Subcutaneous adipose tissue (tissue), 4 donors: ENCODE results near the gene SPATA33. TPM values are rescaled to one million over a fixed set of nuclear protein-coding genes. Genes with fewer than 3 reads are reported as not detected.

Experiments
- total RNA-seq, 4 donors: library from RNA; depleted of rRNA; stranded (reverse); fragments of >200 nt; gene quantifications; one replicate each; pipeline ENCODE4 v1.1.0, GENCODE V29; 2016
- TF ChIP-seq, protein P1 (sequence below): fragments of 450-650 bp; IDR thresholded peaks from one replicate; pipeline ENCODE4 v1.5.1; 2016; ENCODE audit warnings: low read depth, mild to moderate bottlenecking, control low read depth, antibody characterized with exemption, moderate library complexity

Gene SPATA33
- total RNA-seq, 4 donors from 2014 or later, result 2.5 to 7.0 (median 5.4) TPM

DNA sequence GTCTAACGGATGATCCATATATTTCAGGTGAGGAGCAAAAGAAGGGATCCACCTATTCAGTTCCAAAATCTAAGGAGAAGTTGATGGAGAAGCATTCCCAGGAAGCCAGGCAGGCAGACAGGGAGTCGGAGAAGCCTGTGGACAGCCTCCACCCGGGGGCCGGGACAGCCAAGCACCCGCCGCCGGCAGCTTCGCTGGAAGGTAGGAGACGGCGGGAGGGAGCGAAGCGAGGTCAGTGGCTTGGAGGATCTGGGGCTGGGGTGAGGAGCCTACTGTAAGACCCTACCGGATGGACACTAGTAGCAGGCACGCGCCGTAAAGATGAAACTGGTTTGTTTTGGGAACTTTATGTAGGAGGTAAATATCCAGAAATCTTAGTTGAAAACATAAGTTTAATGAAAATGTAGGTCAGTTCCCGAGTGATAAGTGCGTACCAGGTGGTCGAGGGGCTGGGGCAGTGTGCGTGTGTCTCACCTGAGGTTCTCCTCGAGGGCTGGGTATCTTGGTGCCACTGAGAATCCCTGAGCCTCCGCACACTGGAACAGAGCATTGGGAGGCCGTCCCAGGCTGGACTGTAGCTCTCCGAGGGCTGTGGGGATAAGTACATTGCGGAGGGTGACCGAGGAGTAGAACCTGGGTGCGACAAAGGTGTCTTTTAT, 714 bp downstream of the SPATA33 start:
- TF ChIP-seq, protein P1, sequence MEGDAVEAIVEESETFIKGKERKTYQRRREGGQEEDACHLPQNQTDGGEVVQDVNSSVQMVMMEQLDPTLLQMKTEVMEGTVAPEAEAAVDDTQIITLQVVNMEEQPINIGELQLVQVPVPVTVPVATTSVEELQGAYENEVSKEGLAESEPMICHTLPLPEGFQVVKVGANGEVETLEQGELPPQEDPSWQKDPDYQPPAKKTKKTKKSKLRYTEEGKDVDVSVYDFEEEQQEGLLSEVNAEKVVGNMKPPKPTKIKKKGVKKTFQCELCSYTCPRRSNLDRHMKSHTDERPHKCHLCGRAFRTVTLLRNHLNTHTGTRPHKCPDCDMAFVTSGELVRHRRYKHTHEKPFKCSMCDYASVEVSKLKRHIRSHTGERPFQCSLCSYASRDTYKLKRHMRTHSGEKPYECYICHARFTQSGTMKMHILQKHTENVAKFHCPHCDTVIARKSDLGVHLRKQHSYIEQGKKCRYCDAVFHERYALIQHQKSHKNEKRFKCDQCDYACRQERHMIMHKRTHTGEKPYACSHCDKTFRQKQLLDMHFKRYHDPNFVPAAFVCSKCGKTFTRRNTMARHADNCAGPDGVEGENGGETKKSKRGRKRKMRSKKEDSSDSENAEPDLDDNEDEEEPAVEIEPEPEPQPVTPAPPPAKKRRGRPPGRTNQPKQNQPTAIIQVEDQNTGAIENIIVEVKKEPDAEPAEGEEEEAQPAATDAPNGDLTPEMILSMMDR, result no peak

- TF ChIP-seq, protein P1, result no peak
These were observed 2.5 kb downstream of the SPATA33 start for GRCh38 chr16:89660146-89660545.

GRCh38 chr16:89661215-89661614, 3.6 kb downstream of the SPATA33 start:
- TF ChIP-seq, protein P1, result no peak

GRCh38 chr16:89667633-89668032, 10.0 kb downstream of the SPATA33 start:
- TF ChIP-seq, protein P1, result no peak

GRCh38 chr16:89668790-89669158, 11.1 kb downstream of the SPATA33 start:
- TF ChIP-seq, protein P1, result no peak

DNA sequence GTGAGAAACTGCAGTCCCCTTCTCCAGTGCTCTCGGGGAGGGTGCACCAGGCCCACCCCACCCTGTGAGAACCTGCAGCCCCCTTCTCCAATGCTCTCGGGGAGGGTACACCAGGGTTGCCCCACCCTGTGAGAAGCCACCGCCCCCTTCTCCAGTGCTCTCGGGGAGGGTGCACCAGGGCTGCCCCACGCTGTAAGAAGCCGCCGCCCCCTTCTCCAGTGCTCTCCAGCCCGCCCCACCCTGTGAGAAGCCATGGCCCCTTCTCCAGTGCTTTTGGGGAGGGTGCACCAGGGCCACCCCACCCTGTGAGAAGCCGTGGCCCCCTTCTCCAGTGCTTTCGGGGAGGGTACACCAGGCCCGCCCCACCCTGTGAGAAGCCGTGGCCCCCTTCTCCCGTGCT, 12.1 kb downstream of the SPATA33 start:
- TF ChIP-seq, protein P1, result no peak

- TF ChIP-seq, protein P1, result no peak
These were observed 13.1 kb downstream of the SPATA33 start for GRCh38 chr16:89670496-89671431.
